Panc1 (cell line): ENCODE measurements around the gene ROMO1.
"Not testable (repeated sequence)": the region's sequence is repeated elsewhere in the genome, so short reads cannot be mapped to it uniquely, and the experiment has no call there.

Experiments used
- CTCF ChIP-seq: fragments of 450-650 bp; IDR thresholded peaks from 2 replicates; pipeline ENCODE4 v1.5.1; 2017; ENCODE audit warnings: mild to moderate bottlenecking
- POLR2AphosphoS5 ChIP-seq: IDR thresholded peaks from 2 replicates; pipeline ENCODE4 v1.6.1; 2012; ENCODE audit warnings: mild to moderate bottlenecking, low read depth, low read length, moderate library complexity
- REST ChIP-seq, 2 experiments: IDR thresholded peaks; 2 replicates each; pipeline ENCODE4 v1.6.1; 2011 to 2012; ENCODE audit warnings: low read depth in 2 of 2, control low read depth in 1 of 2, low read length in 1 of 2, mild to moderate bottlenecking in 1 of 2, moderate library complexity in 1 of 2; ENCODE audit not compliant: insufficient read depth in 1 of 2

GRCh38 chr20:35685368-35685767 is 13.8 kb upstream of the ROMO1 start:
- not testable (repeated sequence) for TF ChIP-seq CTCF; REST (IDR thresholded peaks at IDR 0.05; ENCODE audit: insufficient read depth in 1 of 2, low read depth in 2 of 2, low read length in 1 of 2); POLR2AphosphoS5
